CD14-positive monocyte (primary cell): Measurements from ENCODE around the gene JDP2. TPM values are rescaled to one million over a fixed set of nuclear protein-coding genes. Genes with fewer than 3 reads are reported as not detected.

Experiments used
- DNase-seq, 3 donors: peaks; one replicate each; pipeline ENCODE4 v3.0.0-alpha.2; 2011 to 2022
- H2AFZ ChIP-seq: 2 replicates; pipeline ENCODE4 v1.6.0; 2012; ENCODE audit warnings: mild to moderate bottlenecking, low read depth, low read length, inconsistent platforms; ENCODE audit not compliant: insufficient read depth, poor library complexity, severe bottlenecking
- H3K27ac ChIP-seq, 2 donors: 1 replicate in 1 of 2; 2 replicates in 1 of 2; pipeline ENCODE4 v1.5.1; 2012 to 2013; ENCODE audit warnings: low read length in 2 of 2, control low read depth in 1 of 2, inconsistent platforms in 1 of 2, low read depth in 1 of 2, mild to moderate bottlenecking in 1 of 2
- H3K27me3 ChIP-seq, 2 donors: one replicate each; pipeline versions ENCODE4 v1.6.0 to v1.6.1; 2011 to 2013; ENCODE audit warnings: low read length in 2 of 2; ENCODE audit not compliant: control insufficient read depth in 2 of 2, insufficient read depth in 2 of 2
- H3K36me3 ChIP-seq, 2 donors: replicated peaks in 1 of 2; 1 replicate in 1 of 2; 2 replicates in 1 of 2; pipeline versions ENCODE4 v1.5.1 to v1.6.1; 2012 to 2013; ENCODE audit warnings: low read length in 2 of 2, control low read depth in 1 of 2, inconsistent platforms in 1 of 2, mild to moderate bottlenecking in 1 of 2; ENCODE audit not compliant: insufficient read depth in 2 of 2, control insufficient read depth in 1 of 2
- H3K4me1 ChIP-seq, 2 donors: 1 replicate in 1 of 2; 2 replicates in 1 of 2; pipeline versions ENCODE4 v1.5.1 to v1.6.1; 2012 to 2013; ENCODE audit warnings: low read length in 2 of 2, control low read depth in 1 of 2, inconsistent platforms in 1 of 2, mild to moderate bottlenecking in 1 of 2, moderate library complexity in 1 of 2; ENCODE audit not compliant: insufficient read depth in 2 of 2, control insufficient read depth in 1 of 2
- H3K4me2 ChIP-seq: replicated peaks from 2 replicates; pipeline ENCODE3; 2012; ENCODE audit warnings: low read length, moderate library complexity, mild to moderate bottlenecking; ENCODE audit not compliant: poor library complexity, severe bottlenecking; ENCODE audit errors: extremely low read depth
- H3K4me3 ChIP-seq, 3 experiments: fragments of 200-600 bp in 1 of 3; sonication (generic) in 1 of 3; replicated peaks in 1 of 3; 1 replicate in 2 of 3; 2 replicates in 1 of 3; pipeline ENCODE4 v1.5.1; 2011 to 2013; ENCODE audit warnings: low read length in 3 of 3, mild to moderate bottlenecking in 3 of 3, control low read depth in 2 of 3, low read depth in 2 of 3, inconsistent platforms in 1 of 3, moderate library complexity in 1 of 3
- H3K79me2 ChIP-seq: 2 replicates; pipeline ENCODE4 v1.6.0; 2012; ENCODE audit warnings: mild to moderate bottlenecking, control low read depth, inconsistent platforms, low read length, moderate library complexity; ENCODE audit not compliant: insufficient read depth
- H3K9ac ChIP-seq: 2 replicates; pipeline ENCODE4 v1.6.0; 2017; ENCODE audit warnings: low read length, mild to moderate bottlenecking; ENCODE audit not compliant: insufficient read depth, poor library complexity, severe bottlenecking
- H3K9me3 ChIP-seq, 2 donors: replicated peaks in 1 of 2; 1 replicate in 1 of 2; 2 replicates in 1 of 2; pipeline versions ENCODE4 v1.5.1 to v1.6.1; 2012 to 2013; ENCODE audit warnings: low read length in 2 of 2, control low read depth in 1 of 2; ENCODE audit not compliant: control insufficient read depth in 1 of 2, insufficient read depth in 1 of 2
- H4K20me1 ChIP-seq: 2 replicates; pipeline ENCODE4 v1.6.0; 2012; ENCODE audit warnings: mild to moderate bottlenecking, low read length, control low read depth, moderate library complexity; ENCODE audit not compliant: insufficient read depth
- H3K27ac Mint-ChIP-seq, 7 donors: one replicate each; pipeline ENCODE4 v1.8.0; 2020; ENCODE audit warnings: mild to moderate bottlenecking in 7 of 7, mixed read lengths in 7 of 7, moderate library complexity in 6 of 7, inconsistent platforms in 2 of 7
- H3K27me3 Mint-ChIP-seq, 3 donors: one replicate each; pipeline ENCODE4 v1.8.0; 2021 to 2022; ENCODE audit warnings: low read depth in 3 of 3, mild to moderate bottlenecking in 3 of 3, mixed read lengths in 3 of 3, moderate library complexity in 3 of 3, inconsistent platforms in 1 of 3
- H3K36me3 Mint-ChIP-seq, 2 donors: one replicate each; pipeline ENCODE4 v1.8.0; 2020; ENCODE audit warnings: mixed read lengths in 2 of 2, inconsistent platforms in 1 of 2, mild to moderate bottlenecking in 1 of 2
- H3K4me1 Mint-ChIP-seq: one replicate; pipeline ENCODE4 v1.8.0; 2020; ENCODE audit warnings: mild to moderate bottlenecking, mixed read lengths
- H3K4me3 Mint-ChIP-seq, 2 donors: one replicate each; pipeline ENCODE4 v1.8.0; 2020; ENCODE audit warnings: mild to moderate bottlenecking in 2 of 2, mixed read lengths in 2 of 2, moderate library complexity in 1 of 2
- H3K9me3 Mint-ChIP-seq, 7 donors: one replicate each; pipeline ENCODE4 v1.8.0; 2020 to 2022; ENCODE audit warnings: mixed read lengths in 7 of 7, mild to moderate bottlenecking in 6 of 7, moderate library complexity in 6 of 7, inconsistent platforms in 2 of 7
- CTCF ChIP-seq: fragments of 200-600 bp; IDR thresholded peaks from one replicate; pipeline ENCODE4 v1.8.0; 2022; ENCODE audit warnings: antibody characterized with exemption, mild to moderate bottlenecking
- WGBS: methylation state at CpG from one replicate; pipeline ENCODE4 v1.1.5; 2013; ENCODE audit warnings: missing lambda C conversion rate; ENCODE audit not compliant: insufficient coverage; 5-methylcytosine and 5-hydroxymethylcytosine counted together
- intact Hi-C, 2 donors: fragments of 100-400 bp; cut with micrococcal nuclease; formaldehyde crosslinking; loops; one replicate each; pipeline versions ENCODE4 v1.15.0 to v1.15.1; 2023
- polyA plus RNA-seq, 3 donors: library from polyadenylated mRNA; depleted of rRNA in 1 of 3; unstranded in 2 of 3; stranded (reverse) in 1 of 3; fragments of 300-500 nt in 2 of 3; fragments of >200 nt in 1 of 3; fragmentation: Illumina TruSeq in 2 of 3; gene quantifications; 1 replicate in 2 of 3; 2 replicates in 1 of 3; pipeline ENCODE4 v1.2.3, GENCODE V29; 2012 to 2021

The JDP2 gene
- polyA plus RNA-seq, 3 donors: 3.5 to 69.2 (median 14.2) TPM

- Histone ChIP-seq H2AFZ (no peak overlapping the region), H3K4me1 (peaks cover 45 to 50% of the 10 kb centered on the region in 2 donors), H3K9me3 (no peaks in the 10 kb centered on the region), H3K4me3 (no peak overlapping the region), H3K9ac (no peak overlapping the region), H3K27ac (no peak overlapping the region), H3K4me2 (no peak overlapping the region), H3K79me2 (peaks cover 31% of the 10 kb centered on the region), H3K27me3 (no peaks in the 10 kb centered on the region), H3K36me3 (peaks cover 0 to 4% of the 10 kb centered on the region in 2 donors), H4K20me1 (peaks cover 12% of the 10 kb centered on the region)
- H3K36me3 Mint-ChIP-seq: peaks cover 6 to 7% of the 10 kb centered on the region in 2 donors
- DNase-seq: no peak
- peaks cover 0 to 3% (median 2%) of the 10 kb centered on the region in 7 donors for H3K9me3 Mint-ChIP-seq
- no peak overlapping the region for H3K4me3 Mint-ChIP-seq
- 100% methylated on average over 5 of the region's 11 CpGs for WGBS
- TF ChIP-seq CTCF: no peak
- H3K27me3 Mint-ChIP-seq: peaks cover 0 to 6% (median 2%) of the 10 kb centered on the region in 3 donors
- H3K27ac Mint-ChIP-seq: no peak overlapping the region
- peaks cover 57% of the 10 kb centered on the region for H3K4me1 Mint-ChIP-seq
- intact Hi-C loops: loop anchor here in 1 of 2 donors (5.0 kb wide), 1 partner anchor 37 kb away; no protein-coding TSS in a partner anchor
Observed at GRCh38 chr14:75519826-75520728, 92.3 kb downstream of the JDP2 start.

- Histone ChIP-seq H3K9me3 (no peaks in the 10 kb centered on the region), H3K79me2 (peaks cover 38% of the 10 kb centered on the region), H4K20me1 (peaks cover 15% of the 10 kb centered on the region), H3K36me3 (peaks cover 0 to 9% of the 10 kb centered on the region in 2 donors), H3K4me2 (no peak overlapping the region), H3K27me3 (no peaks in the 10 kb centered on the region), H3K4me1 (peaks cover 38 to 46% of the 10 kb centered on the region in 2 donors), H3K9ac (no peak overlapping the region), H2AFZ (no peak overlapping the region), H3K4me3 (no peak overlapping the region), H3K27ac (no peak overlapping the region)
- peaks cover 55% of the 10 kb centered on the region for H3K4me1 Mint-ChIP-seq
- intact Hi-C loops: loop anchor here in 1 of 2 donors (5.0 kb wide), 1 partner anchor 36 kb away; no protein-coding TSS in a partner anchor
- H3K27me3 Mint-ChIP-seq: peaks cover 0 to 6% (median 2%) of the 10 kb centered on the region in 3 donors
- peaks cover 12 to 13% of the 10 kb centered on the region in 2 donors for H3K36me3 Mint-ChIP-seq
- peaks cover 0 to 3% (median 2%) of the 10 kb centered on the region in 7 donors for H3K9me3 Mint-ChIP-seq
- H3K27ac Mint-ChIP-seq: no peak overlapping the region
- TF ChIP-seq CTCF: no peak
- no peak overlapping the region for H3K4me3 Mint-ChIP-seq
- 100% methylated on average over 3 of the region's 3 CpGs for WGBS
- no peak for DNase-seq
Observed at GRCh38 chr14:75520852-75521251, 93.0 kb downstream of the JDP2 start.
